ENCODE results near the gene MPST. TPM values are rescaled to one million over a fixed set of nuclear protein-coding genes. Genes with fewer than 3 reads are reported as not detected.

MPST gene
- total RNA-seq, 1 experiment from 2014 or later, result 31.4 TPM

DNA sequence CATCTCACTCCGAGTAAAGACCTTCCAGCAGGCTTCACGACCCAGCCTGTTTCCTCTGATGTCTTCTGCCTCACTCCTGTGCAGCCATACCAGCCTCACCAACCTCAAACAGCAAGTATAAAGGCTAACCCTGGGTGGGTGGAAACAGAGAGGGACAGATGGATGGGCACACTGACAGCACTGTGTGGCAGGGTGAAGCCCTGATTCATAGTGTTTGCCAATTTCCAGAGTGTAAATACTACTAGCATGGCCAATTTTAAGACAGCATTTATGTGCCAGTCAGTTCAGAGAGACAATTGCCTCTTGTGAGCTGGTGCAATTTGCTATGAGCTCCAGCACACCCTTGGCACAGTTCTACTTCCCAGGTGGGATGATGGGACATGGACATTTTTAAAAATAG, 21.8 kb upstream of the MPST start:
- in situ Hi-C loops (cut with HindIII; ENCODE audit: low pct_unique_long_range_greater_than_20kb, low sequenced_read_pairs) (no loop called here), intact Hi-C loops (cut with micrococcal nuclease; ENCODE audit: unreplicated experiment) (no loop called here)
- Histone ChIP-seq H3K27ac (ENCODE audit: low read length) (no peak overlapping the region), H3K9me3 (ENCODE audit: control insufficient read depth, insufficient read depth, low read depth, low read length) (no peaks in the 10 kb centered on the region), H3K4me3 (ENCODE audit: low read depth in 2 of 2, low read length in 2 of 2) (no peak overlapping the region), H3K27me3 (ENCODE audit: control insufficient read depth, insufficient read depth, low read length) (no peaks in the 10 kb centered on the region), H3K4me1 (ENCODE audit: control insufficient read depth, insufficient read depth, low read length) (no peaks in the 10 kb centered on the region), H3K36me3 (ENCODE audit: control insufficient read depth, insufficient read depth, low read length) (no peaks in the 10 kb centered on the region)
- TF ChIP-seq TCF7L2 (IDR thresholded peaks at IDR 0.05; ENCODE audit: low read depth, low read length), result no peak
- no peak for TF ChIP-seq POLR2AphosphoS5 (IDR thresholded peaks at IDR 0.05; ENCODE audit: low read depth, low read length)
- no peak for TF ChIP-seq SIN3A (IDR thresholded peaks at IDR 0.05; ENCODE audit: borderline replicate concordance, insufficient read depth, low read depth, low read length)
- TF ChIP-seq, protein P1, sequence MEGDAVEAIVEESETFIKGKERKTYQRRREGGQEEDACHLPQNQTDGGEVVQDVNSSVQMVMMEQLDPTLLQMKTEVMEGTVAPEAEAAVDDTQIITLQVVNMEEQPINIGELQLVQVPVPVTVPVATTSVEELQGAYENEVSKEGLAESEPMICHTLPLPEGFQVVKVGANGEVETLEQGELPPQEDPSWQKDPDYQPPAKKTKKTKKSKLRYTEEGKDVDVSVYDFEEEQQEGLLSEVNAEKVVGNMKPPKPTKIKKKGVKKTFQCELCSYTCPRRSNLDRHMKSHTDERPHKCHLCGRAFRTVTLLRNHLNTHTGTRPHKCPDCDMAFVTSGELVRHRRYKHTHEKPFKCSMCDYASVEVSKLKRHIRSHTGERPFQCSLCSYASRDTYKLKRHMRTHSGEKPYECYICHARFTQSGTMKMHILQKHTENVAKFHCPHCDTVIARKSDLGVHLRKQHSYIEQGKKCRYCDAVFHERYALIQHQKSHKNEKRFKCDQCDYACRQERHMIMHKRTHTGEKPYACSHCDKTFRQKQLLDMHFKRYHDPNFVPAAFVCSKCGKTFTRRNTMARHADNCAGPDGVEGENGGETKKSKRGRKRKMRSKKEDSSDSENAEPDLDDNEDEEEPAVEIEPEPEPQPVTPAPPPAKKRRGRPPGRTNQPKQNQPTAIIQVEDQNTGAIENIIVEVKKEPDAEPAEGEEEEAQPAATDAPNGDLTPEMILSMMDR (IDR thresholded peaks at IDR 0.05), result no peak
- ChIA-PET POLR2A (no interaction called here), CTCF (interaction anchor here (0.6 kb wide), 1 partner anchor 18 kb away, joined by 5 read pairs; no protein-coding TSS in a partner anchor)
- DNase-seq (ENCODE audit: low read depth, low spot score), result no peak
- no TSS peak for BruUV-seq (replicated peaks)
- ATAC-seq, result no peak

DNA sequence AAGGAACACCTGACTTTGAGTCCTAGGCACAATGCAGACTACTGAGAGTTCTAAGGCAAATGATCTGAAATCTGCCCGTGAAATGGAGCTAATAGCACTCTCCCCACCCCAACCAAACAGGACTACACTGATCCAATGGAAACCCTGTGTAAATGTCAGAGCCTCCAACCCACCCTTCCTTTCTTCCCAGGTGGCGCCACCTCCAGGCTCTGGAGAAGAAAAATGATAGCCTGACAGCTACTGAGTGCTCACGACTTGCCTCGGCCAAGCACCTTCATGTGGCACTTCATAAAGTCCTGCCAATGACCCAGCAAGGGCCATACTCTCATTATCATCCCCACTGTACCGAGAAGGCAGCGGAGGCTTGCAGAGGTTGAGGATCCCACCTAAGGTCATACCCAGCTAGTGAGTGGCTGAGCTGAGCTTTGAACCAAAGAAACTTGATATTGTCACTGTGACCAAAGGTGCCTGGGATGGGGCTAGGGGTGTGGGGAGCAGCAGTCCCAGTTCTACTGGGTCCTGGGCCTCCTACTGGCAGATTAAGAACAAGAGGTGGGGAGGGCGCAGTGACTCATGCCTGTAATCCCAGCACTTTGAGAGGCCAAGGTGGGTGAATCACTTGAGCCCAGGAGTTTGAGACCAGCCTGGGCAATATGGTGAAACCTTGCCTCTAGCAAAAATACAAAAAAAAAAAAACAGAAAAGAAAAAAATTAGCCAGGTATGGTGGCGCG, 20.8 kb upstream of the MPST start:
- Histone ChIP-seq H3K4me3 (ENCODE audit: low read depth in 2 of 2, low read length in 2 of 2) (no peak overlapping the region), H3K4me1 (ENCODE audit: control insufficient read depth, insufficient read depth, low read length) (no peaks in the 10 kb centered on the region), H3K27ac (ENCODE audit: low read length) (no peak overlapping the region), H3K27me3 (ENCODE audit: control insufficient read depth, insufficient read depth, low read length) (no peaks in the 10 kb centered on the region), H3K36me3 (ENCODE audit: control insufficient read depth, insufficient read depth, low read length) (no peaks in the 10 kb centered on the region), H3K9me3 (ENCODE audit: control insufficient read depth, insufficient read depth, low read depth, low read length) (no peaks in the 10 kb centered on the region)
- POLR2A ChIA-PET, result no interaction called here
- intact Hi-C loops (cut with micrococcal nuclease; ENCODE audit: unreplicated experiment) (no loop called here), in situ Hi-C loops (cut with HindIII; ENCODE audit: low pct_unique_long_range_greater_than_20kb, low sequenced_read_pairs) (no loop called here)
- CTCF ChIA-PET, result no interaction called here
- ATAC-seq (no peak), DNase-seq (ENCODE audit: low read depth, low spot score) (no peak)
- no peak for TF ChIP-seq SIN3A (IDR thresholded peaks at IDR 0.05; ENCODE audit: borderline replicate concordance, insufficient read depth, low read depth, low read length)
- TF ChIP-seq, protein P1 (IDR thresholded peaks at IDR 0.05), result no peak
- no peak for TF ChIP-seq POLR2AphosphoS5 (IDR thresholded peaks at IDR 0.05; ENCODE audit: low read depth, low read length)
- TF ChIP-seq TCF7L2 (IDR thresholded peaks at IDR 0.05; ENCODE audit: low read depth, low read length), result no peak
- TF ChIP-seq, protein P2, sequence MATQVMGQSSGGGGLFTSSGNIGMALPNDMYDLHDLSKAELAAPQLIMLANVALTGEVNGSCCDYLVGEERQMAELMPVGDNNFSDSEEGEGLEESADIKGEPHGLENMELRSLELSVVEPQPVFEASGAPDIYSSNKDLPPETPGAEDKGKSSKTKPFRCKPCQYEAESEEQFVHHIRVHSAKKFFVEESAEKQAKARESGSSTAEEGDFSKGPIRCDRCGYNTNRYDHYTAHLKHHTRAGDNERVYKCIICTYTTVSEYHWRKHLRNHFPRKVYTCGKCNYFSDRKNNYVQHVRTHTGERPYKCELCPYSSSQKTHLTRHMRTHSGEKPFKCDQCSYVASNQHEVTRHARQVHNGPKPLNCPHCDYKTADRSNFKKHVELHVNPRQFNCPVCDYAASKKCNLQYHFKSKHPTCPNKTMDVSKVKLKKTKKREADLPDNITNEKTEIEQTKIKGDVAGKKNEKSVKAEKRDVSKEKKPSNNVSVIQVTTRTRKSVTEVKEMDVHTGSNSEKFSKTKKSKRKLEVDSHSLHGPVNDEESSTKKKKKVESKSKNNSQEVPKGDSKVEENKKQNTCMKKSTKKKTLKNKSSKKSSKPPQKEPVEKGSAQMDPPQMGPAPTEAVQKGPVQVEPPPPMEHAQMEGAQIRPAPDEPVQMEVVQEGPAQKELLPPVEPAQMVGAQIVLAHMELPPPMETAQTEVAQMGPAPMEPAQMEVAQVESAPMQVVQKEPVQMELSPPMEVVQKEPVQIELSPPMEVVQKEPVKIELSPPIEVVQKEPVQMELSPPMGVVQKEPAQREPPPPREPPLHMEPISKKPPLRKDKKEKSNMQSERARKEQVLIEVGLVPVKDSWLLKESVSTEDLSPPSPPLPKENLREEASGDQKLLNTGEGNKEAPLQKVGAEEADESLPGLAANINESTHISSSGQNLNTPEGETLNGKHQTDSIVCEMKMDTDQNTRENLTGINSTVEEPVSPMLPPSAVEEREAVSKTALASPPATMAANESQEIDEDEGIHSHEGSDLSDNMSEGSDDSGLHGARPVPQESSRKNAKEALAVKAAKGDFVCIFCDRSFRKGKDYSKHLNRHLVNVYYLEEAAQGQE (IDR thresholded peaks at IDR 0.05; ENCODE audit: insufficient read depth in 1 of 2, low read depth in 2 of 2, low read length in 1 of 2), result no peak
- BruUV-seq (replicated peaks), result no TSS peak

Data from Panc1 (cell line).